Umbilical cord (tissue), 2 donors: ENCODE measurements around the gene DPH6. TPM values are rescaled to one million over a fixed set of nuclear protein-coding genes. Genes with fewer than 3 reads are reported as not detected.
"Not testable (repeated sequence)": the region's sequence is repeated elsewhere in the genome, so short reads cannot be mapped to it uniquely, and the experiment has no call there.

Source experiments
- DNase-seq: peaks from one replicate; pipeline ENCODE4 v3.0.0-alpha.2; 2015; ENCODE audit warnings: low spot score
- total RNA-seq: library from RNA; depleted of rRNA; stranded (reverse); fragments of >200 nt; gene quantifications from one replicate; pipeline ENCODE4 v1.2.3, GENCODE V29; 2014; ENCODE audit warnings: low replicate concordance; ENCODE audit not compliant: insufficient read depth

The DPH6 gene
- total RNA-seq, 1 donor from 2014 or later = 42.1 TPM

- DNase-seq = no peak
Observed at GRCh38 chr15:35485411-35485810, 60.6 kb downstream of the DPH6 start.

GRCh38 chr15:35484231-35484945 is 61.6 kb downstream of the DPH6 start:
- no peak for DNase-seq

- peak; percentile 79 for DNase-seq
Observed at GRCh38 chr15:35481992-35482391, 64.0 kb downstream of the DPH6 start.

- DNase-seq = no peak
Observed at GRCh38 chr15:35481064-35481463, 64.9 kb downstream of the DPH6 start.

- DNase-seq = peak; percentile 9
Observed at GRCh38 chr15:35479423-35479822, 66.5 kb downstream of the DPH6 start.

- peak; percentile 24 for DNase-seq
Observed at GRCh38 chr15:35477312-35478262, 68.4 kb downstream of the DPH6 start.

- no peak for DNase-seq
Observed at GRCh38 chr15:35471024-35471423, 74.9 kb downstream of the DPH6 start.

- no peak for DNase-seq
Observed at GRCh38 chr15:35470441-35470840, 75.5 kb downstream of the DPH6 start.

GRCh38 chr15:35466476-35466875 is 79.5 kb downstream of the DPH6 start:
- no peak for DNase-seq

- no peak for DNase-seq
Observed at GRCh38 chr15:35465783-35466182, 80.2 kb downstream of the DPH6 start.

GRCh38 chr15:35460616-35461015 is 85.3 kb downstream of the DPH6 start:
- no peak for DNase-seq

- no peak for DNase-seq
Observed at GRCh38 chr15:35458176-35458856, 87.6 kb downstream of the DPH6 start.

- DNase-seq = no peak
Observed at GRCh38 chr15:35455201-35455600, 90.8 kb downstream of the DPH6 start.

- DNase-seq = no peak
Observed at GRCh38 chr15:35450492-35450891, 95.5 kb downstream of the DPH6 start.

GRCh38 chr15:35448294-35448693 is 97.7 kb downstream of the DPH6 start:
- DNase-seq = no peak

GRCh38 chr15:35445891-35446290 is 100.1 kb downstream of the DPH6 start:
- DNase-seq = no peak

- DNase-seq = peak; percentile 31
Observed at GRCh38 chr15:35444557-35445204, 101.3 kb downstream of the DPH6 start.

- no peak for DNase-seq
Observed at GRCh38 chr15:35443376-35443775, 102.6 kb downstream of the DPH6 start.

GRCh38 chr15:35442742-35443141 is 103.2 kb downstream of the DPH6 start:
- no peak for DNase-seq

GRCh38 chr15:35441279-35441678 is 104.7 kb downstream of the DPH6 start:
- DNase-seq = not testable (repeated sequence)

- no peak for DNase-seq
Observed at GRCh38 chr15:35440265-35440664, 105.7 kb downstream of the DPH6 start.

GRCh38 chr15:35439291-35439690 is 106.7 kb downstream of the DPH6 start:
- peak; percentile 48 for DNase-seq
